ENCODE results near the gene SPATS2L. TPM values are rescaled to one million over a fixed set of nuclear protein-coding genes. Genes with fewer than 3 reads are reported as not detected.

SPATS2L gene
- total RNA-seq, 1 donor, result 117 TPM

DNA sequence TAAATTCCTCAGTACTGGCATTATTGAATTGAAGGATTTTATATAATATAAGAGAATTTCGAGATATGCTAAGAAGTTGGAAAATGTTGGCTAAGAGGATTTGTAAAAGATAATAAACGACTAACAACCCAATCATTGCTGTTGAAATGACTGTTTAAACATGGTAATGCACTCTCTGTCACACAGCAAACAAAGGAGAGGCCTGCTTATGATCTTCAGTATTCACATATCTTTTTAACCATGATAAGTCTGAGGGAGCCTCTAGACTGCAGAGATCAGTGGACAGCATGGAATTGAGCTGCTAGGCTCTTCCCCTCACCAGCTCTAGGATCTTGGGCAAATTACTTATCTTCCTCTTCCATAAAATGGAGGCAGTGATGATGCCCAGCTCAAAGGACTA, 200.7 kb downstream of the SPATS2L start:
- no peak overlapping the region for H3K4me3 ChIP-seq (ENCODE audit: low read depth, low read length)
- no peak for DNase-seq (ENCODE audit: low read depth)
- no peak for TF ChIP-seq CTCF (IDR thresholded peaks at IDR 0.05; ENCODE audit: insufficient read depth, low read length)

DNA sequence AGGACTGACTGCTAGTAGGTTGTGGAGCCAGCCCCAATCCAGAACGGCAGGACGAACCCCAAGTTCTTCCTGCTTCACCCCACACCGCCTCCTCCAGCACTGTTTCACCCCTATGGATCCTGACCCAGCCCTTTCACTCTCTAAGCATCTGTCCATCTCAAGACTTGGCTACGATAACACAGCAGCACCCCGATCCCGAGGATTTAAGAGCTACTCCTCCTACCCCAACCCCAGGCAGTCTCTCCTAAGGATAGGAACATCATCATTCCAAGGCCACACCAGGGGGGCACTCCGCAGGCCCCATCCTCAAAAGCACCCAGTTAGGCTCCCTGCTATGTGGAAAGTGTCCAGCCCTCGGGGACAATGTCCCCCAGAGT, 202.7 kb downstream of the SPATS2L start:
- H3K4me3 ChIP-seq (ENCODE audit: low read depth, low read length), result peak overlapping the region; percentile 75
- no peak for DNase-seq (ENCODE audit: low read depth)
- no peak for TF ChIP-seq CTCF (IDR thresholded peaks at IDR 0.05; ENCODE audit: insufficient read depth, low read length)

DNA sequence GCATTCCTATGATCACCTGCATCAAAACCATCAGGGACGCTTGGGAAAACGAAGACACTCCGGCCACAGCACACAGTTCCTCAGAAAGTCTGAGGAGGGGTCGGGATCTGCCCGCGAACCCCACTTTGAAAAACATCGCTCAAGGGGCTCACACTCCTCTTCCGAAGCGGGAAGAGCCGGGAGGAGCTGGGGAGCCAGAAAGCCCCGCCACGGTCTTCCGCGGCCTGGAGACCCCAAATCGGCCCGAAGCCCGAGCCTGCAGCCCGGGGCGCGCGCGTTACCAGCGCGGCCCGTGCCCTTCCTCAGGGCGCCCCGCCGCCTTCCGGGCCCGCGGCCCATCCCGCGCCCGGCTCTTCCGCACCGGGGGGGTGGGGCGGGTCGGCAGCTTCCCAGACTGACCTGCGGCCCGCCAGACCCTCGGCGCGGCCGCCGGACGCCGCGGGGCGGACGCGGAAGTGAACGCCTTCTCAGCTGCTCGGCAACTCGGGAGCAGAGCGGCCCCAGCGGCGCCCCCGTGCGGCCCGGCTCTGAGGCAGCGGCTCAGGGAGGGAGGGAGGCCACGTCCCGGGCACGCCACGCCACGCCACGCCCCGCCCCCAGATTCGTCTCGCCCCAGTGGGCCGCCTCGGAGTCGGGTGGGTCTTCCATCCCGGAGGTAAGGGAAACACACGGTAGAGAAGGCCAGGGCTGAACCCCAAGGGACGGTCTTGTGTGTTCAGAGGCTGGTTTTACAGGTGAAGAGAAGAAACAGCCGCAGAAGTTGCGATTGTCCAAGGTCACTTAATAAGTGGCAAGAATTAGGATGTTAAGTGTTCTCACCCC, 203.3 kb downstream of the SPATS2L start, which contains the start of gene KCTD18:
Gene KCTD18 (minus strand): TSS at position 457 of the 822 bp plus-strand sequence. CDS start 3,052 bp downstream, outside the sequence.
- peak; percentile 71 for TF ChIP-seq CTCF (IDR thresholded peaks at IDR 0.05; ENCODE audit: insufficient read depth, low read length)
- peak; percentile 77 for DNase-seq (ENCODE audit: low read depth)
- H3K4me3 ChIP-seq (ENCODE audit: low read depth, low read length), result peak within 1 kb of the TSS; percentile 75

GRCh38 chr2:200515155-200515554, 208.7 kb downstream of the SPATS2L start:
- no peak for TF ChIP-seq CTCF (IDR thresholded peaks at IDR 0.05; ENCODE audit: insufficient read depth, low read length)
- no peak for DNase-seq (ENCODE audit: low read depth)
- no peak overlapping the region for H3K4me3 ChIP-seq (ENCODE audit: low read depth, low read length)

- TF ChIP-seq CTCF (IDR thresholded peaks at IDR 0.05; ENCODE audit: insufficient read depth, low read length), result no peak
- no peak overlapping the region for H3K4me3 ChIP-seq (ENCODE audit: low read depth, low read length)
- DNase-seq (ENCODE audit: low read depth), result no peak
Measured at GRCh38 chr2:200523158-200523557, 216.7 kb downstream of the SPATS2L start.

GRCh38 chr2:200523604-200524003, 217.1 kb downstream of the SPATS2L start:
- no peak for TF ChIP-seq CTCF (IDR thresholded peaks at IDR 0.05; ENCODE audit: insufficient read depth, low read length)
- DNase-seq (ENCODE audit: low read depth), result no peak

More at GRCh38 chr2:200523604-200524003, 217.1 kb downstream of the SPATS2L start:
- no peak overlapping the region for H3K4me3 ChIP-seq (ENCODE audit: low read depth, low read length)
